Measurements from ENCODE around the gene YY1.

GRCh38 chr14:100243020-100243419, 4.1 kb downstream of the YY1 start:
- TF ChIP-seq POLR2AphosphoS5 (IDR thresholded peaks at IDR 0.05; ENCODE audit: low read depth, low read length) (no peak), SIN3A (IDR thresholded peaks at IDR 0.05; ENCODE audit: borderline replicate concordance, insufficient read depth, low read length) (no peak)
- TF ChIP-seq, protein P1, sequence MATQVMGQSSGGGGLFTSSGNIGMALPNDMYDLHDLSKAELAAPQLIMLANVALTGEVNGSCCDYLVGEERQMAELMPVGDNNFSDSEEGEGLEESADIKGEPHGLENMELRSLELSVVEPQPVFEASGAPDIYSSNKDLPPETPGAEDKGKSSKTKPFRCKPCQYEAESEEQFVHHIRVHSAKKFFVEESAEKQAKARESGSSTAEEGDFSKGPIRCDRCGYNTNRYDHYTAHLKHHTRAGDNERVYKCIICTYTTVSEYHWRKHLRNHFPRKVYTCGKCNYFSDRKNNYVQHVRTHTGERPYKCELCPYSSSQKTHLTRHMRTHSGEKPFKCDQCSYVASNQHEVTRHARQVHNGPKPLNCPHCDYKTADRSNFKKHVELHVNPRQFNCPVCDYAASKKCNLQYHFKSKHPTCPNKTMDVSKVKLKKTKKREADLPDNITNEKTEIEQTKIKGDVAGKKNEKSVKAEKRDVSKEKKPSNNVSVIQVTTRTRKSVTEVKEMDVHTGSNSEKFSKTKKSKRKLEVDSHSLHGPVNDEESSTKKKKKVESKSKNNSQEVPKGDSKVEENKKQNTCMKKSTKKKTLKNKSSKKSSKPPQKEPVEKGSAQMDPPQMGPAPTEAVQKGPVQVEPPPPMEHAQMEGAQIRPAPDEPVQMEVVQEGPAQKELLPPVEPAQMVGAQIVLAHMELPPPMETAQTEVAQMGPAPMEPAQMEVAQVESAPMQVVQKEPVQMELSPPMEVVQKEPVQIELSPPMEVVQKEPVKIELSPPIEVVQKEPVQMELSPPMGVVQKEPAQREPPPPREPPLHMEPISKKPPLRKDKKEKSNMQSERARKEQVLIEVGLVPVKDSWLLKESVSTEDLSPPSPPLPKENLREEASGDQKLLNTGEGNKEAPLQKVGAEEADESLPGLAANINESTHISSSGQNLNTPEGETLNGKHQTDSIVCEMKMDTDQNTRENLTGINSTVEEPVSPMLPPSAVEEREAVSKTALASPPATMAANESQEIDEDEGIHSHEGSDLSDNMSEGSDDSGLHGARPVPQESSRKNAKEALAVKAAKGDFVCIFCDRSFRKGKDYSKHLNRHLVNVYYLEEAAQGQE (IDR thresholded peaks at IDR 0.05; ENCODE audit: insufficient read depth in 1 of 2, low read depth in 2 of 2, low read length in 2 of 2), result no peak

Measured in PFSK-1 (cell line).